ENCODE results near the gene PER1.
A peak's percentile ranks its signal among the peaks of the same experiment; 100 is the strongest.

DNA sequence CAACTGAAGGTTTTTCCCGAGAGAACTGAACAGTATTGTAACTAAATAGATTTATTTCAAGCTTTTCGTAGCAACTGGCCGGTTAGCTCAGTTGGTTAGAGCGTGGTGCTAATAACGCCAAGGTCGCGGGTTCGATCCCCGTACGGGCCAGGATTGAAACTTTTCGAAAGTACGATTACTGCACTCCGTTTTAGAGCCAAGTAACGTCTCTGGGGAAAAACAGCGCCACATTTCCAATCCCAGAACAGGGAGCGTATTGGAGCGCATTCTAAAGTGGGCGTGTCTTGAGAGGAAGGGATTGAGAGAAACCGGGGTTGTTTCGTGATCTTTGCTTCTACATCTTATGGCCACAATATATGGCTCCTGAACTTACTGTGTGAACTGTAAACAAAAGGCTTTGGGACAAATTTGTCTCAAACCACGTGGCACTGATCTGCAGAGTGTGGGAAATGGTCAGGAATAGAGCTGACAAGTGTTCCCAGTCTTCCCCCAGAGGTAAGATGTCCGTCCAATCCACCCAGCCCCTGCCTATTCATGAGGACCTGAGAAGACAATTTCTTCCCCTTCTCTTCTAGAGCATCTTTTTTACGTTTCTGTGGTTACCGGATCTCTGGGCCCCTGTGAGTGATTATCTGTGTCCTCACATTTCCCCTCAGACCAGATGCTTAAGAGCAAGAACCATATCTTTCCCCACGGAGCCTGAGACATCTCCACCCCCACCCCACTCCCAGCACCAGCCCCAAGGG is 35.5 kb upstream of the PER1 start:
- TF ChIP-seq, protein P1, sequence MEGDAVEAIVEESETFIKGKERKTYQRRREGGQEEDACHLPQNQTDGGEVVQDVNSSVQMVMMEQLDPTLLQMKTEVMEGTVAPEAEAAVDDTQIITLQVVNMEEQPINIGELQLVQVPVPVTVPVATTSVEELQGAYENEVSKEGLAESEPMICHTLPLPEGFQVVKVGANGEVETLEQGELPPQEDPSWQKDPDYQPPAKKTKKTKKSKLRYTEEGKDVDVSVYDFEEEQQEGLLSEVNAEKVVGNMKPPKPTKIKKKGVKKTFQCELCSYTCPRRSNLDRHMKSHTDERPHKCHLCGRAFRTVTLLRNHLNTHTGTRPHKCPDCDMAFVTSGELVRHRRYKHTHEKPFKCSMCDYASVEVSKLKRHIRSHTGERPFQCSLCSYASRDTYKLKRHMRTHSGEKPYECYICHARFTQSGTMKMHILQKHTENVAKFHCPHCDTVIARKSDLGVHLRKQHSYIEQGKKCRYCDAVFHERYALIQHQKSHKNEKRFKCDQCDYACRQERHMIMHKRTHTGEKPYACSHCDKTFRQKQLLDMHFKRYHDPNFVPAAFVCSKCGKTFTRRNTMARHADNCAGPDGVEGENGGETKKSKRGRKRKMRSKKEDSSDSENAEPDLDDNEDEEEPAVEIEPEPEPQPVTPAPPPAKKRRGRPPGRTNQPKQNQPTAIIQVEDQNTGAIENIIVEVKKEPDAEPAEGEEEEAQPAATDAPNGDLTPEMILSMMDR (IDR thresholded peaks at IDR 0.05): no peak
- peak; percentile 27 to 32 for TF ChIP-seq POLR2A (IDR thresholded peaks at IDR 0.05)
